ENCODE data around the gene TMEM72.

DNA sequence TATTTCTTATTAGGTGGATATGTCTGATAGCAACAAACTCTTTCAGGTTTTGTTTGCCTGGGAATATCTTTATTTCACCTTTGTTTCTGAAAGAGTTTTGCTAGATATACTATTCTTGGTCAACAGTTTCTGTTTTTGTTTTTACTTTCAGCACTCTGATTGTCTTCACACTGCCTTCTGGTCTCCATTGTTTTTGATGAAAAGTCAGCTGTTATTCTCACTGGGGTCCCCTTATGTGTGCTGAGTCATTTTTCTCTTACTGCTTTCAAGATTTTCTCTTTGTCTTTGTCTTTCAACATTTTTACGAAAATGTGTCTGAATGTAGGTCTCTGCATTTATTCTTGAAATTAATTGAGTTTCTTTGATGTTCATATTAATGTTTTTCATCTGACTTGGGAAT lies 33.2 kb downstream of the TMEM72 start:
- TF ChIP-seq, protein P1, sequence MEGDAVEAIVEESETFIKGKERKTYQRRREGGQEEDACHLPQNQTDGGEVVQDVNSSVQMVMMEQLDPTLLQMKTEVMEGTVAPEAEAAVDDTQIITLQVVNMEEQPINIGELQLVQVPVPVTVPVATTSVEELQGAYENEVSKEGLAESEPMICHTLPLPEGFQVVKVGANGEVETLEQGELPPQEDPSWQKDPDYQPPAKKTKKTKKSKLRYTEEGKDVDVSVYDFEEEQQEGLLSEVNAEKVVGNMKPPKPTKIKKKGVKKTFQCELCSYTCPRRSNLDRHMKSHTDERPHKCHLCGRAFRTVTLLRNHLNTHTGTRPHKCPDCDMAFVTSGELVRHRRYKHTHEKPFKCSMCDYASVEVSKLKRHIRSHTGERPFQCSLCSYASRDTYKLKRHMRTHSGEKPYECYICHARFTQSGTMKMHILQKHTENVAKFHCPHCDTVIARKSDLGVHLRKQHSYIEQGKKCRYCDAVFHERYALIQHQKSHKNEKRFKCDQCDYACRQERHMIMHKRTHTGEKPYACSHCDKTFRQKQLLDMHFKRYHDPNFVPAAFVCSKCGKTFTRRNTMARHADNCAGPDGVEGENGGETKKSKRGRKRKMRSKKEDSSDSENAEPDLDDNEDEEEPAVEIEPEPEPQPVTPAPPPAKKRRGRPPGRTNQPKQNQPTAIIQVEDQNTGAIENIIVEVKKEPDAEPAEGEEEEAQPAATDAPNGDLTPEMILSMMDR (IDR thresholded peaks at IDR 0.05): no peak
- TF ChIP-seq POLR2A (IDR thresholded peaks at IDR 0.05): no peak
